GM23248 (cell line): Measurements from ENCODE around the gene CHRM2.
"Not testable (repeated sequence)": the region's sequence is repeated elsewhere in the genome, so short reads cannot be mapped to it uniquely, and the experiment has no call there.

Source experiments
- EZH2 ChIP-seq: fragments of 200-600 bp; sonication (generic); IDR thresholded peaks from 2 replicates; pipeline ENCODE4 v1.6.1; 2018; ENCODE audit warnings: antibody characterized with exemption, mild to moderate bottlenecking; ENCODE audit not compliant: insufficient read depth, poor library complexity, severe bottlenecking
- EZH2phosphoT487 ChIP-seq: fragments of 200-600 bp; sonication (generic); IDR thresholded peaks from 2 replicates; pipeline ENCODE4 v1.6.1; 2018; ENCODE audit warnings: antibody characterized with exemption, moderate library complexity, mild to moderate bottlenecking, low read depth; ENCODE audit not compliant: insufficient read depth

- TF ChIP-seq EZH2, EZH2phosphoT487: not testable (repeated sequence)
Observed at GRCh38 chr7:136831398-136831797, 37.1 kb upstream of the CHRM2 start.
